IPS-18a (cell line): ENCODE data around the gene EMD.
"Not testable (repeated sequence)": the region's sequence is repeated elsewhere in the genome, so short reads cannot be mapped to it uniquely, and the experiment has no call there.

ENCODE experiments used
- H3K27ac ChIP-seq: one replicate; pipeline ENCODE4 v1.5.1; 2013; ENCODE audit warnings: low read length
- H3K27me3 ChIP-seq: one replicate; pipeline ENCODE4 v1.6.1; 2013; ENCODE audit warnings: mild to moderate bottlenecking, low read length; ENCODE audit not compliant: control insufficient read depth, insufficient read depth
- H3K36me3 ChIP-seq: one replicate; pipeline ENCODE4 v1.6.1; 2013; ENCODE audit warnings: low read depth, low read length; ENCODE audit not compliant: control insufficient read depth
- H3K4me1 ChIP-seq: one replicate; pipeline ENCODE4 v1.6.1; 2013; ENCODE audit warnings: low read depth, low read length; ENCODE audit not compliant: control insufficient read depth
- H3K4me3 ChIP-seq: one replicate; pipeline ENCODE4 v1.5.1; 2013; ENCODE audit warnings: low read length
- H3K9ac ChIP-seq: one replicate; pipeline ENCODE4 v1.6.1; 2013; ENCODE audit warnings: mild to moderate bottlenecking, low read length, moderate library complexity
- H3K9me3 ChIP-seq: one replicate; pipeline ENCODE4 v1.6.1; 2013; ENCODE audit warnings: low read depth, low read length; ENCODE audit not compliant: control insufficient read depth

The EMD gene

DNA sequence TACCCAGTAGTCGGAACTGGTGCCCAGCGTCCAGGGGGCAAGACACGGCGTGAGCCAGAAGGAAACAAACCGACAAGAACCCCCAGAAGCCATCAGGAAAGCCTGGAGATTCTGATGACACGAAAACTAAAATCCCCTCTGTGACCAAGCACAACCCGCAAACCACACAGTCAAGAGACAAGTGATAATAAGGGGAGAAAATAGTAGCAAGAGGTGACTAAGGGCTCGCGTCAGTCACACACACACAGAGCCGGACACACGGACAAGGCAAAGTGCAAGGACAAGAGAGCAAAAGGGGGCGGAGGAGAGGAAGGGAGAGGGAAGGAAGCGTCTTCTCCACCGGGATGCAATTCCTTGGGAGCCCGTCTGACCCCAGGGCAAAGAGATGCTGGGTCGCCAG is 9.6 kb downstream of the EMD start:
- not testable (repeated sequence) for H3K4me3 ChIP-seq, H3K27me3 ChIP-seq, H3K27ac ChIP-seq, H3K9ac ChIP-seq, H3K4me1 ChIP-seq, H3K36me3 ChIP-seq, H3K9me3 ChIP-seq

DNA sequence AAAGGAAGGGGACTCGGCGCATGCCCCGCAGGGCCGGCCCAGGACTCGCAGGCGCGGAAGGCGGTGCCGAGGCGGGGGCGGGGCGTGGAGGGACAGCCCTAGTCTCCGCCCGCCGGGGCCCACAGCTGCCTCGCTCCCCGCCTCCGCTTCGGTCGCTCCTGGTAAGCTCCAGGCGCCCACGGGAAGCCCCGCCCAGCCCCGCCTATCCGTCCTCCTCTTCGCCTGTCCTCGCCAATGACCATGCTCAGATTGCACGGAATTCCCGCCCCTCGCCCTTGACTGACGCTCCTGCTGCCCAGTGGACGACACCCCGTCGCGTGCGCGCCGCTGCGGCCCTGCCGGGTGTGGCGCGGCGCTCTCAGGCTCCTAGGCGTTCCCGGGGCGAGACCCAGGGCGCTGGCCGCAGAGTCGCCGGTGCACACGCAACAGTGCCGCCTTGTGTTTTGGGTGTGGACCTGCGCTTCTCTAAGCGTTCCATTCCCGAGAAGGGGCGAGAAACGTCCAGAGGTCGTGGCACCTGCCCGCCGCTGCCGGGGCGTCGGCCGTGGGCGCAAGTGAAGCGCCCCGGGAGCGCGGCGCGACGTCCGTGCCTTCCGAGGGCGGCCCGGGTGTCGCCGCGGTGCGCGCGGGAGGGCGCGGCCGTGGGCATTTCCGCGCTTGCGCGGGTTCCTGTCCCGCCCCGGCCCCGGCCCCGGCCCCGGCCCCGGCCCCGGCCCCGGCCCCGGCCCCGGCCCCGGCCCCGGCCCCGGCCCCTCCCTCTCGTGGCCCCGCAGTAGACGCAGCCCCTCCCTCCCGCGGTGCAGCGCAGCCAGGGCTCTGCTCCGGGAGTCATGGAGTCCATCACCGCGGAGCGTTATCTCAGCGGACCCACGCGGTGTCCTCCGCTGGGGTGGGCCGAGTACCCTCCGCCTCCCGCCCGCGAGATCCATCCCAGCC is 11.0 kb downstream of the EMD start:
- H3K4me1 ChIP-seq, H3K36me3 ChIP-seq, H3K4me3 ChIP-seq, H3K9me3 ChIP-seq, H3K9ac ChIP-seq, H3K27me3 ChIP-seq, H3K27ac ChIP-seq: not testable (repeated sequence)

DNA sequence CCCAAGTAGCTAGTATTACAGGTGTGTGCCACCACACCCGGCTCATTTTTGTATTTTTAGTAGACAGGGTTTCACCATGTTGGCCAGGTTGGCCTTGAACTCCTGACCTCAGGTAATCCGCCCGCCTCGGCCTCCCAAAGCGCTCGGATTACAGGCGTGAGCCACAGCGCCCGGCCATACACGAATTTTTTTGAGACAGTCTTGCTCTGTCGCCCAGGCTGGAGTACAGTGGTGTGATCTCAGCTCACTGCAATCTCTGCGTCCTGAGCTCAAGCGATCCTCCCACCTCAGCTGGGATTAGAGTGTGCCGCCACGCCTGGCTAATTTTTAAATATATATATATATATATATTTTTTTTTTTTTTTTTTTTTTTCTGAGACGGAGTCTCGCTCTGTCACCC is 17.3 kb downstream of the EMD start:
- H3K36me3 ChIP-seq = peaks cover 22% of the 10 kb centered on the region
- H3K27ac ChIP-seq, H3K27me3 ChIP-seq, H3K9me3 ChIP-seq, H3K4me1 ChIP-seq, H3K9ac ChIP-seq, H3K4me3 ChIP-seq: not testable (repeated sequence)

DNA sequence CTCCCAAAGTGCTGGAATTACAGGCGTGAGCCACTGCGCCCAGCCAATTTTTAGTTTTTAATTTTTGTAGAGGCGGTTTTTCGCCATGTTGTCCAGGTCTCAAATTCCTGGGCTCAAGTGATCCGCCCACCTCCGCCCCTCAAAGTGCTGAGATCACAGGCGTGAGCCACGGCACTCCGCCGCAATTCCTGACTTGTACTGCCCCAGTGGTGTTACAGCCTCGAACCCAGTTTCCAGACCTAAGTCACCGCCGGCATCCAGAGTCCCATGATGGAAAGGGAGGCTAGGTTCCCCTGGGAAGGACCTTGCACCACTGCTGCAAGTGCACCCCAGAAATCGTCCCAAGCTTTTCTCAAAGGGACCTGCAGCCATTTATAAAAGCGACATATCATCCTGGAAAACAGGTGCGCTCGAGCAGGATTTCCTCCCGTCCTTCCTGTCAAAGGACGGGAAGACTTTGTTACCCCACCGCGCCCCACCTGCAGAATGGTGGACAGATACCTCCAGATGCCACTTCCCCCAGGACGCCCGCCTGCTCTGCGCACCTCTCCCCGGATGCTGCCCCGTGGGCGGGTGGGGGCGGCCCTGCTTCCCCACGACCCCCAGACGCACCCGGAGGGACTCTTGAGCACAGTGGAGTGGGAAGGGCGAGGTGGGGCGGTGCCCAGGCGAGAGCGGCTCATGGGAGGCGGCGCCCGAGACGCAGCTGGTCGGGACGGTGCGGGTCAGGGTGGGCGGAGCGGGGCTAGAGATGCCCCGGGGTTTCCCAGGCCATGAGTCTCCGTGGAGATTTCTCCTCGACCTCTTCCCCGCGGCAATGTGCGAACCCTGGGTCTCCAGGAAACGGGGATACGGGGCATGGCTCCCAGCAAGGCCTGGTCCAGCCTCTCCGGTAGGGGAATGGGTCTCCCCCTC is 18.1 kb downstream of the EMD start:
- Histone ChIP-seq H3K27ac (peak overlapping the region; percentile 94), H3K9ac (peak overlapping the region; percentile 99), H3K4me1 (no peaks in the 10 kb centered on the region), H3K4me3 (peak overlapping the region; percentile 87), H3K27me3 (no peaks in the 10 kb centered on the region), H3K36me3 (peaks cover 22% of the 10 kb centered on the region), H3K9me3 (peaks cover 4% of the 10 kb centered on the region)

DNA sequence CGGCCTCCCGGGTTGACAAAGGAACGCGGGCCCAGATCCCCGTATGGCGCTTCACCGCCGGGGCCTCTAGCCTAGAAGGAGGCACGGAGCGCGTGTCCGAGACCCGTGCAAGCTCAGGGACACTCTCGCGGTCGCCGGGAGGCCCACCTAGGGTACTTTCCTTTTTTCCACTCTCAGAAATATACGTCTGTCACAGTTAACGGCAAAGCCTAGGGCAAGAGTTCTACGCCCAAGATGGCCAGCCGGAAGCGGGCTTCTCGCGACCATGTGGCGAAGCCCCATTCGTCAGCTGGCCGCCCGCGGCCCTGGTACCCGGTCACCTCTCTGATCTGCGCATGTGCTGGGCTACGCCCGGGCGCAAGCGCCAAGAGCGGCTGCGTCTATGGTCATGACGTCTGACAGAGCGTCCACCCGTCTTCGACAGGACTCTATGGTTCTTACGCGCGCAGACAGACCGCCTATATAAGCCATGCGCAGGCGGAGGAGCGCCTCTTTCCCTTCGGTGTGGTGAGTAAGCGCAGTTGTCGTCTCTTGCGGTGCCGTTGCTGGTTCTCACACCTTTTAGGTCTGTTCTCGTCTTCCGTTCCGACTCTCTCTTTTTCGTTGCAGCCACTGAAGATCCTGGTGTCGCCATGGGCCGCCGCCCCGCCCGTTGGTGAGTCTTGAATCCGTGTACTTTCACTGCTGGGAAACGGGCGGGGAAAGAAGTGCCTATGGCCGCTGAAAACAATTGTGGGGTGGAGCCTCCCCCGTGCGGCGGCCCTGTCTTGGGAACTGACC is 19.0 kb downstream of the EMD start, which contains the start of gene RPL10:
TSS of gene RPL10 (plus strand) at position 490 of the 780 bp plus-strand sequence. CDS start at position 633, 143 bp downstream.
- Histone ChIP-seq H3K9me3 (peaks cover 4% of the 10 kb centered on the region), H3K36me3 (peaks cover 22% of the 10 kb centered on the region), H3K27me3 (no peaks in the 10 kb centered on the region), H3K4me3 (peak within 1 kb of the TSS; percentile 87), H3K9ac (peak within 1 kb of the TSS; percentile 99), H3K27ac (peak within 1 kb of the TSS; percentile 94), H3K4me1 (no peaks in the 10 kb centered on the region)

DNA sequence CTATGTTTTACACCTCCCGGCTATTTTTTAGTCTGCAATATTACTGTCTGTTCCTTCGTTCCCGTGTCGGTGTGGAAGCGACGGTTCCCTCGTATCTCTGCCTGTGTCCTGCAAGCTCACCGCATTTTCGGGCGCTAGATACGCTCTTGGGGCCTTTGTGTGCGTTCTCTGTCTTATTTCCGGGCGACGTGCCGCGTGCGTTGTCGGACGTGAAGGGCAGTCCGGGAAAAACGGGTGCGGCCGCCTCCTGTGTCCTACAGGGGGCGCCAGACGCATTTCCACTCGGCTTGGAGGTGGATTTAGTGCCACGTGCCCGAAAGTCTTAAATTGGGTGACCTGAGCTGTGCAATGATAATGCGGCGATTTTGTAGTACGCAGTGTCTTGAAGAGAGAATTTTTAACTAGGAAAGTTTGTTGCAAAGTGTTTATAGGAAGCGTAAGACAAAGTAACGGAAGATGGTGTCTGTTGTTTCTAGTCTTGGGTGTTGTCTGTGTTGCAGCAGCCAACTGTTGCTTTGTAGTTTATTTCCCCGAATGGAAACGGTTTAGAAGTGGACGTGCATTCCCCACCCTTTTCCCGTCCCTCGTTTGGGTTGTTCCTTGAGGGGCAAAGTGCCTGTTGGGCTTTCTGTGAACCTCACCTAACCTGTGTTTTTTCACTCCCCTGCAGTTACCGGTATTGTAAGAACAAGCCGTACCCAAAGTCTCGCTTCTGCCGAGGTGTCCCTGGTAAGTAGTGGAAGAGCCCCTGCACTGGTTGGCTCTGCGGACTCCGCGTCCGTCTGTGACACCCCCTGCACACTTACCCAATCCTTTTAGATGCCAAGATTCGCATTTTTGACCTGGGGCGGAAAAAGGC is 19.8 kb downstream of the EMD start:
- H3K9me3 ChIP-seq = peaks cover 4% of the 10 kb centered on the region
- peak overlapping the region; percentile 99 for H3K9ac ChIP-seq
- H3K27me3 ChIP-seq = no peaks in the 10 kb centered on the region
- peak overlapping the region; percentile 87 for H3K4me3 ChIP-seq
- peaks cover 22% of the 10 kb centered on the region for H3K36me3 ChIP-seq
- peak overlapping the region; percentile 81 for H3K27ac ChIP-seq
- H3K4me1 ChIP-seq = no peaks in the 10 kb centered on the region

DNA sequence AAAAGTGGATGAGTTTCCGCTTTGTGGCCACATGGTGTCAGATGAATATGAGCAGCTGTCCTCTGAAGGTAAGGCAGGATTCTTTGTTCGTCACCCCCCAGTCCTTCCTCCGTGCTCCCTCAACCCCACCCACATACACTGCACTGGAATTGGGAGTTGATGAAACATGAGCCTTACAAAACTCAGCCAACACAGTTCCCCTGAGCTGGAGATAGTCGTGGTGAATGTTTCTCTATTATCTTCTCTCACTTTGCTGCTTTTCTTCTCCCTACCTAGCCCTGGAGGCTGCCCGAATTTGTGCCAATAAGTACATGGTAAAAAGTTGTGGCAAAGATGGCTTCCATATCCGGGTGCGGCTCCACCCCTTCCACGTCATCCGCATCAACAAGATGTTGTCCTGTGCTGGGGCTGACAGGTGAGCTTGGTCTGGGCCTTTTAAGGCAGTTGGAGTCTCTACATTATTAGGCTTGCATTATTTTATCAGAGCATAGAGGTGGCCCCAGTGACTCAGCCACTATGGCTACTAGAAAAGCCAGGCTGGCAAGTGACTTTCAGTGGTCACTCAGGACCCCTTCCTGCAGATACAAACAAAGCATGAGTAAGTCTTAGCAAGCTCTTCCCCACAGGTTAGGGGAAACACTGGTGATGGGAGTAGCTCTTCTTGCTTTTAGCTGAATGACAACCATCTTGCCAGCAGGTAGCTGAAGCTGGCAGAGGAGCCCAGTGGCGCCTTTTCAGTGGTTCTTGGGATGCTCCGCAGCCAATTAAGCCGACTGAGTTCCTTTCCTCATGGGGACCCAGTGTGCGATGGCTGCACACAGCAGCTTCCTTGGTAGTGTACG is 20.7 kb downstream of the EMD start:
- H3K9me3 ChIP-seq = peaks cover 4% of the 10 kb centered on the region
- no peaks in the 10 kb centered on the region for H3K27me3 ChIP-seq
- no peak overlapping the region for H3K27ac ChIP-seq
- peaks cover 22% of the 10 kb centered on the region for H3K36me3 ChIP-seq
- peak overlapping the region; percentile 87 for H3K4me3 ChIP-seq
- H3K4me1 ChIP-seq = no peaks in the 10 kb centered on the region
- peak overlapping the region; percentile 99 for H3K9ac ChIP-seq

DNA sequence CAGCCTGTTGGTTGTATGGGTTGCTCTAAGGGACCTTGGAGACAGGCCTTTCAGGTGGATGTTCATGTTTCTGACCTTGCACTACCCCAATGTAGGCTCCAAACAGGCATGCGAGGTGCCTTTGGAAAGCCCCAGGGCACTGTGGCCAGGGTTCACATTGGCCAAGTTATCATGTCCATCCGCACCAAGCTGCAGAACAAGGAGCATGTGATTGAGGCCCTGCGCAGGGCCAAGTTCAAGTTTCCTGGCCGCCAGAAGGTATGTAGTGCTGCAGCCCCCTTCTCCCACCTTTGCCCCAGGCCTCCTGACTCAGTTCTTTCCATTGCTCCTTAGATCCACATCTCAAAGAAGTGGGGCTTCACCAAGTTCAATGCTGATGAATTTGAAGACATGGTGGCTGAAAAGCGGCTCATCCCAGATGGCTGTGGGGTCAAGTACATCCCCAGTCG is 21.3 kb downstream of the EMD start:
- H3K27ac ChIP-seq, H3K9me3 ChIP-seq, H3K27me3 ChIP-seq, H3K9ac ChIP-seq, H3K4me1 ChIP-seq: not testable (repeated sequence)
- H3K4me3 ChIP-seq = peak overlapping the region; percentile 87
- peaks cover 22% of the 10 kb centered on the region for H3K36me3 ChIP-seq

DNA sequence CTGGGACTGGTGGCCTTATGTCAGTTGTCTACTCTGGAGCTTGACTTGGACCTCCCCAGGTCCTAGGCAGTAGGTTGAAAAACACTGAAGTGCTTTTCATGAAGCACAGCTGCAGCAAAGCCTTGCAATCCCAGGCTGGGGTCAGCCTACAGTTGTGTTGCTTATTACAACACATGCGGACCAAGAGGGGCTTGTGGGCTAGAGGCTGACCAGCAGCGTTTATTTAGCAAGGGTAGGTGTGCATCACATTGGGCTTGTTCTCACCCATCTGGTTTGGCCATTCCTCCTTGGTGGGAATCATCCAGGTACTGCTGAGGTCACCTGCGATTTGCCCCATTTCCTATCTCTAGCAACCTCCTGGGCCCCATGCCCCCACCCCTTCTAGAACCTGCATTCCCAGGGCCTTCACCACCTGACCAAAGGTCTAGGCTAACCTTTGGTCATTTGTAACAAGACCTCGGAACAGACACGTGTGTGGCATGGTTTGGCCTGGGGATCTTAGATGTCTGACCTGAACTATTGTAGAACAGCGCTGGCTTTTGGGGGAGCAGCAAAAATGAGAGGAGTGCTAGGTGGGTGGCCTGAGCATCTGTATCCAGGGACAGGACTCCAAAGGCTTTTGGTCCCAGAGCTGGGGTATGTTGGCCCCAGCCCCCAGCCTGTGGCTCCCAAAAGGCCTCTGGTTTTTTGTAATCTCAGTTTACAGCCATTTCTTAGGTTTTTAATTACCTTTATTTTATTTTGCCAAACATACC is 22.1 kb downstream of the EMD start:
- Histone ChIP-seq H3K4me1 (no peaks in the 10 kb centered on the region), H3K9ac (no peak overlapping the region), H3K27me3 (no peaks in the 10 kb centered on the region), H3K36me3 (peaks cover 22% of the 10 kb centered on the region), H3K4me3 (no peak overlapping the region), H3K9me3 (peaks cover 4% of the 10 kb centered on the region), H3K27ac (no peak overlapping the region)
